Measurements from ENCODE around the gene ADCY5. TPM values are rescaled to one million over a fixed set of nuclear protein-coding genes. Genes with fewer than 3 reads are reported as not detected.

ADCY5 gene
- total RNA-seq, 1 experiment from 2014 or later, result 0.24 TPM

GRCh38 chr3:123429362-123430125 is 19.3 kb downstream of the ADCY5 start:
- POLR2A ChIA-PET (ENCODE audit: unreplicated experiment), result no interaction called here
- CTCF ChIA-PET, result no interaction called here
- no TSS peak for BruUV-seq (replicated peaks)

DNA sequence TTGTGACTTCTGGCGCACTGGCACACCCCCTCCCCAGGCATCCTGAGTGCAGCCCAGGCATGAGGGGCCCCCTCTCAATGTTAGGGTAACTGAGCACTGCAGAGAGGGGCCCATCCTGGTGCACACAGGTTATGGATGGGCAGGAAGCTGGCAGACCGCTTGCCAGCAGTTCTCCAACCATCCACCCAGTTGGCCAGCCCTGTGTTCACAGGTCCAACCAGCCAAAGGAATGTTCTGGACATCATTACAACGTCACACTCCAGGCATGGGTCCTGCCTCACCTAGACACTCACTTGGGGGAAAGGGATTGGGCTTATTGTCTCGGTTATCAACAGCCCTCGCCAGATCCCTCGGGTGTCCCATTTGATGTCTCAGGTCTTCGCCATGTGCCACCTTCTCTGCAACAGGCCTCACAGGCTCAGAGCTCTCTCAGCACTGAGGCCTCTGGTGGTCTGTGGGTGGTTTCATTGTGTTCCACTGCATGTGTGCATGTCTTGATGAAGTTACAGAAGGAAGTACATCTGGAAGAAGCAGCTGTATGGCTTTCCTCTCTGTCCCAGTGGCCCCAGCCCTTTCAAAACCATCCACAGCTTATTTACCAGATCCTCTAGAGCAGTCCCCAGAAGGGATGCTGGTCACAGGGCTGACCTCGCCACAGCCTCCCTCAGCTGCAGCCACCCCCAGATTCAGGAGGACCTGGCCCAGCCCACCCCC is 23.7 kb downstream of the ADCY5 start:
- ChIA-PET POLR2A (ENCODE audit: unreplicated experiment) (no interaction called here), CTCF (no interaction called here)
- Histone ChIP-seq H3K36me3 (ENCODE audit: low read depth) (no peaks in the 10 kb centered on the region), H3K27me3 (ENCODE audit: insufficient read depth, low read depth) (no peaks in the 10 kb centered on the region), H2AFZ (no peak overlapping the region), H4K20me1 (ENCODE audit: insufficient read depth) (no peaks in the 10 kb centered on the region), H3K79me2 (ENCODE audit: low read depth) (no peaks in the 10 kb centered on the region), H3K9me2 (ENCODE audit: insufficient read depth) (no peaks in the 10 kb centered on the region), H3K4me1 (replicated peaks; ENCODE audit: insufficient read depth) (no peaks in the 10 kb centered on the region), H3K4me2 (no peak overlapping the region), H3K9me3 (ENCODE audit: insufficient read depth, low read depth) (no peaks in the 10 kb centered on the region), H3F3A (ENCODE audit: insufficient read depth, low read depth) (no peaks in the 10 kb centered on the region), H3K27ac (no peak overlapping the region), H3K4me3 (no peak overlapping the region)
- intact Hi-C loops (cut with micrococcal nuclease; ENCODE audit: unreplicated experiment), result no loop called here
- no TSS peak for BruUV-seq (replicated peaks)
- DNase-seq, result no peak
- TF ChIP-seq CTCF (conservative IDR thresholded peaks at IDR 0.05) (no peak), EZH2 (IDR thresholded peaks at IDR 0.05; ENCODE audit: low read depth) (no peak)

More at GRCh38 chr3:123429362-123430125, 19.3 kb downstream of the ADCY5 start:
- Histone ChIP-seq H2AFZ (no peak overlapping the region), H3K9me2 (ENCODE audit: insufficient read depth) (no peaks in the 10 kb centered on the region), H3K9me3 (ENCODE audit: insufficient read depth, low read depth) (no peaks in the 10 kb centered on the region), H4K20me1 (ENCODE audit: insufficient read depth) (no peaks in the 10 kb centered on the region), H3K36me3 (ENCODE audit: low read depth) (no peaks in the 10 kb centered on the region), H3K4me3 (no peak overlapping the region), H3K27me3 (ENCODE audit: insufficient read depth, low read depth) (no peaks in the 10 kb centered on the region), H3K4me2 (no peak overlapping the region), H3K27ac (no peak overlapping the region), H3K4me1 (replicated peaks; ENCODE audit: insufficient read depth) (no peaks in the 10 kb centered on the region), H3F3A (ENCODE audit: insufficient read depth, low read depth) (no peaks in the 10 kb centered on the region), H3K79me2 (ENCODE audit: low read depth) (no peaks in the 10 kb centered on the region)
- no peak for DNase-seq
- TF ChIP-seq CTCF (conservative IDR thresholded peaks at IDR 0.05) (no peak), EZH2 (IDR thresholded peaks at IDR 0.05; ENCODE audit: low read depth) (no peak)
- intact Hi-C loops (cut with micrococcal nuclease; ENCODE audit: unreplicated experiment), result no loop called here

GRCh38 chr3:123424321-123424998 is 24.4 kb downstream of the ADCY5 start:
- POLR2A ChIA-PET (ENCODE audit: unreplicated experiment), result no interaction called here
- H3K27ac ChIP-seq, result no peak overlapping the region
- no peaks in the 10 kb centered on the region for H3K36me3 ChIP-seq (ENCODE audit: low read depth)
- intact Hi-C loops (cut with micrococcal nuclease; ENCODE audit: unreplicated experiment), result no loop called here
- H4K20me1 ChIP-seq (ENCODE audit: insufficient read depth), result no peaks in the 10 kb centered on the region
- H3K9me3 ChIP-seq (ENCODE audit: insufficient read depth, low read depth), result no peaks in the 10 kb centered on the region
- no peaks in the 10 kb centered on the region for H3K9me2 ChIP-seq (ENCODE audit: insufficient read depth)
- H3F3A ChIP-seq (ENCODE audit: insufficient read depth, low read depth), result no peaks in the 10 kb centered on the region
- H2AFZ ChIP-seq, result no peak overlapping the region
- no peaks in the 10 kb centered on the region for H3K27me3 ChIP-seq (ENCODE audit: insufficient read depth, low read depth)
- CTCF ChIA-PET, result no interaction called here
- no peak for DNase-seq
- no TSS peak for BruUV-seq (replicated peaks)
- no peaks in the 10 kb centered on the region for H3K79me2 ChIP-seq (ENCODE audit: low read depth)
- TF ChIP-seq EZH2 (IDR thresholded peaks at IDR 0.05; ENCODE audit: low read depth), result no peak
- no peak for TF ChIP-seq CTCF (conservative IDR thresholded peaks at IDR 0.05)
- no peaks in the 10 kb centered on the region for H3K4me1 ChIP-seq (replicated peaks; ENCODE audit: insufficient read depth)
- H3K4me3 ChIP-seq, result no peak overlapping the region
- no peak overlapping the region for H3K4me2 ChIP-seq
